Activated CD4-positive, alpha-beta memory T cell treated with anti-CD3 and anti-CD28 coated beads for 36 hours (primary cell): Measurements from ENCODE around the gene SLC39A3. TPM values are rescaled to one million over a fixed set of nuclear protein-coding genes. Genes with fewer than 3 reads are reported as not detected.

Source experiments
- CTCF ChIA-PET: fragments of 350-600 bp; sonication (Branson Sonifier 250); formaldehyde crosslinking; loops from one replicate; lab custom pipeline; 2021; ENCODE audit warnings: antibody characterized with exemption, inconsistent platforms; lab: Charles Lee
- POLR2A ChIA-PET: fragments of 350-600 bp; sonication (Branson Sonifier 250); formaldehyde crosslinking; loops from one replicate; lab custom pipeline; 2021; ENCODE audit warnings: antibody characterized with exemption; lab: Charles Lee
- DNase-seq: peaks from one replicate; pipeline ENCODE4 v3.0.0-alpha.2; 2020
- H3K27ac Mint-ChIP-seq: one replicate; pipeline ENCODE4 v1.8.0; 2021; ENCODE audit warnings: mixed read lengths
- H3K27me3 Mint-ChIP-seq: one replicate; pipeline ENCODE4 v1.8.0; 2021; ENCODE audit warnings: mixed read lengths
- H3K36me3 Mint-ChIP-seq: one replicate; pipeline ENCODE4 v1.8.0; 2021; ENCODE audit warnings: mixed read lengths
- H3K4me1 Mint-ChIP-seq: one replicate; pipeline ENCODE4 v1.8.0; 2021; ENCODE audit warnings: low read depth, mixed read lengths
- H3K4me3 Mint-ChIP-seq: one replicate; pipeline ENCODE4 v1.8.0; 2021; ENCODE audit warnings: mild to moderate bottlenecking, mixed read lengths
- H3K9me3 Mint-ChIP-seq: one replicate; pipeline ENCODE4 v1.8.0; 2021; ENCODE audit warnings: mixed read lengths
- intact Hi-C: fragments of 100-400 bp; cut with micrococcal nuclease; formaldehyde crosslinking; loops from one replicate; pipeline ENCODE4 v1.15.1; 2023
- total RNA-seq, 2 experiments: library from RNA; stranded (reverse); gene quantifications; one replicate each; pipeline ENCODE4 v1.2.3, GENCODE V29; 2021

SLC39A3 gene
- total RNA-seq, 2 experiments from 2014 or later: 21.0 to 24.0 TPM

- Mint-ChIP-seq H3K4me3 (no peak overlapping the region), H3K27ac (no peak overlapping the region)
- CTCF ChIA-PET: no interaction called here
Observed at GRCh38 chr19:2686360-2686759, 53.5 kb downstream of the SLC39A3 start.

DNA sequence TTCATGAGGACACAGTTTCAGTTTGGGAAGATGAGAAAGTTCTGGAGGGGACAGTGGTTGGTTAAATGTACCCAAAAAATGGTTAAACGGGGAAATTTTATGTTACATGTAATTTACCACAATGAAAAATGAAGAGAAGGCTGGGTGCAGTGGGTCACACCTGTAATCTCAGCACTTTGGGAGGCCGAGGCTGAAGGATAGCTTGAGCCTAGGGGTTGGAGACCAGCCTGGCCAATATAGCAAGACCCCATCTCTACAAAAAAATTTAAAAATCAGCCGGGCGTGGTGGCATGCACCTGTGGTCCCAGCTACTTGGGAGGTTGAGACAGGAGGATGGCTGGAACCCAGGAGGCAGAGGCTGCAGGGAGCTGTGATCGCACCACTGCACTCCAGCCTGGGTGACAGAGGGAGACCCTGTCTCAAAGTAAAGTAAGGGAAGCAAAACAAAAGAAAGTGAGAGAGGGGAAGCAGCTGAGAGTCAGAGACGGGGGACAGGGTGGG is 54.6 kb downstream of the SLC39A3 start:
- Mint-ChIP-seq H3K36me3 (no peaks in the 10 kb centered on the region), H3K4me1 (no peaks in the 10 kb centered on the region), H3K4me3 (no peak overlapping the region), H3K9me3 (no peaks in the 10 kb centered on the region), H3K27ac (no peak overlapping the region), H3K27me3 (no peaks in the 10 kb centered on the region)
- ChIA-PET POLR2A (no interaction called here), CTCF (no interaction called here)
- DNase-seq: no peak
- intact Hi-C loops: no loop called here

More at GRCh38 chr19:2686360-2686759, 53.5 kb downstream of the SLC39A3 start:
- no peaks in the 10 kb centered on the region for H3K27me3 Mint-ChIP-seq
- H3K4me1 Mint-ChIP-seq: no peaks in the 10 kb centered on the region
- no peak for DNase-seq
- POLR2A ChIA-PET: interaction anchor here (0.6 kb wide), 2 partner anchors 53 to 232 kb away, joined by 3 to 4 read pairs; no protein-coding TSS in a partner anchor
- no peaks in the 10 kb centered on the region for H3K9me3 Mint-ChIP-seq
- intact Hi-C loops: no loop called here
- H3K36me3 Mint-ChIP-seq: no peaks in the 10 kb centered on the region

GRCh38 chr19:2683430-2684003 is 56.3 kb downstream of the SLC39A3 start:
- ChIA-PET POLR2A (no interaction called here), CTCF (no interaction called here)
- Mint-ChIP-seq H3K4me3 (no peak overlapping the region), H3K36me3 (no peaks in the 10 kb centered on the region), H3K27me3 (no peaks in the 10 kb centered on the region), H3K9me3 (no peaks in the 10 kb centered on the region), H3K4me1 (no peaks in the 10 kb centered on the region), H3K27ac (no peak overlapping the region)
- DNase-seq: no peak
- intact Hi-C loops: no loop called here

Other genes starting within 250 kb of the SLC39A3 start
- under 1 TPM; 0.53 to 0.88 TPM for gene GNG7, start 37.3 kb downstream of the SLC39A3 start, total RNA-seq
- under 1 TPM in 1 of 2 experiments, not detected in 1; 0.31 TPM for gene DIRAS1, start 18.6 kb downstream of the SLC39A3 start, total RNA-seq
- 10 to 100 TPM; 45.6 to 46.2 TPM for gene SGTA, start 43.3 kb upstream of the SLC39A3 start, total RNA-seq
- gene THOP1, start 45.5 kb upstream of the SLC39A3 start, total RNA-seq: 100 to 1,000 TPM; 126 TPM
- 1 to 10 TPM; 2.0 TPM for gene ZNF554, start 79.9 kb upstream of the SLC39A3 start, total RNA-seq
- gene ZNF555, start 101.5 kb upstream of the SLC39A3 start, total RNA-seq: 1 to 10 TPM; 3.6 to 3.8 TPM
- not detected for gene ZNF556, start 127.3 kb upstream of the SLC39A3 start, total RNA-seq
- 1 to 10 TPM; 6.7 to 8.3 TPM for gene ZNF57, start 160.9 kb upstream of the SLC39A3 start, total RNA-seq
- 1 to 10 TPM; 4.3 to 4.8 TPM for gene ZNF77, start 205.0 kb upstream of the SLC39A3 start, total RNA-seq
- gene TLE6, start 237.5 kb upstream of the SLC39A3 start, total RNA-seq: 1 to 10 TPM; 2.5 to 2.6 TPM